Type B pancreatic cell (in vitro differentiated cells): ENCODE data around the gene KCND2. TPM values are rescaled to one million over a fixed set of nuclear protein-coding genes. Genes with fewer than 3 reads are reported as not detected.
"Not testable (repeated sequence)": the region's sequence is repeated elsewhere in the genome, so short reads cannot be mapped to it uniquely, and the experiment has no call there.

ENCODE experiments used
- DNase-seq: peaks from one replicate; pipeline ENCODE4 v3.0.0; 2021; ENCODE audit warnings: mixed read lengths; ENCODE audit not compliant: unreplicated experiment; ENCODE audit errors: extremely low spot score
- H3K27ac Mint-ChIP-seq: 2 replicates; pipeline ENCODE4 v1.8.0; 2021; ENCODE audit warnings: mild to moderate bottlenecking, mixed read lengths
- H3K27me3 Mint-ChIP-seq: 2 replicates; pipeline ENCODE4 v1.8.0; 2021; ENCODE audit warnings: mixed read lengths
- H3K36me3 Mint-ChIP-seq: 2 replicates; pipeline ENCODE4 v1.8.0; 2021; ENCODE audit warnings: mixed read lengths
- H3K4me1 Mint-ChIP-seq: one replicate; pipeline ENCODE4 v1.8.0; 2021; ENCODE audit warnings: mixed read lengths; ENCODE audit not compliant: unreplicated experiment
- H3K4me3 Mint-ChIP-seq: 2 replicates; pipeline ENCODE4 v1.8.0; 2021; ENCODE audit warnings: mild to moderate bottlenecking, mixed read lengths
- H3K9me3 Mint-ChIP-seq: 2 replicates; pipeline ENCODE4 v1.8.0; 2021; ENCODE audit warnings: mixed read lengths
- total RNA-seq: library from RNA; stranded (reverse); gene quantifications from 2 replicates; pipeline ENCODE4 v1.2.1, GENCODE V29; 2021; ENCODE audit warnings: low replicate concordance
- TF ChIP-seq, protein P1 (sequence below): fragments of 200-600 bp; sonication (generic); conservative IDR thresholded peaks from 2 replicates; pipeline ENCODE4 v1.5.0; 2021; ENCODE audit warnings: antibody characterized with exemption, mild to moderate bottlenecking

KCND2 gene
- total RNA-seq, 1 donor from 2014 or later, result 3.2 TPM

DNA sequence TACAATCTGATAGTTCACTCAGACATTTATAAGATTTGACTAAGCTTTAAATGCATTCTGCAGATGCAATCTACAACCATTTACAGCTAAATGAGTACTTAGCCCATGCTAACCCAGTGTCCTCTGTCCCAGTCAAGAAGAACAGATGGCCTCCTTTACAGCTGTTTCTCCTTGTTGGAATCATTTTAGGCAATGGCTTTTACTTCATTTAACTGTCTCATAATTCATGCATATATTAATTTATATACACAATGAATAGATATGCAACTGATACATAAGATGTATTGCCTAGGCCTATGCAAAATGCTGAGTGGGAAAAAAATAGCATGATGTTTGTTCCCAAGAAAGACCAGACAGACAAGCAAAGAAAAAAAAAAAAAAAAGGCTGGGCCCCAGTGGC, 502.8 kb downstream of the KCND2 start:
- Mint-ChIP-seq H3K9me3 (no peaks in the 10 kb centered on the region), H3K27me3 (no peaks in the 10 kb centered on the region), H3K4me1 (no peaks in the 10 kb centered on the region), H3K4me3 (no peak overlapping the region), H3K27ac (no peak overlapping the region), H3K36me3 (no peaks in the 10 kb centered on the region)
- TF ChIP-seq, protein P1, sequence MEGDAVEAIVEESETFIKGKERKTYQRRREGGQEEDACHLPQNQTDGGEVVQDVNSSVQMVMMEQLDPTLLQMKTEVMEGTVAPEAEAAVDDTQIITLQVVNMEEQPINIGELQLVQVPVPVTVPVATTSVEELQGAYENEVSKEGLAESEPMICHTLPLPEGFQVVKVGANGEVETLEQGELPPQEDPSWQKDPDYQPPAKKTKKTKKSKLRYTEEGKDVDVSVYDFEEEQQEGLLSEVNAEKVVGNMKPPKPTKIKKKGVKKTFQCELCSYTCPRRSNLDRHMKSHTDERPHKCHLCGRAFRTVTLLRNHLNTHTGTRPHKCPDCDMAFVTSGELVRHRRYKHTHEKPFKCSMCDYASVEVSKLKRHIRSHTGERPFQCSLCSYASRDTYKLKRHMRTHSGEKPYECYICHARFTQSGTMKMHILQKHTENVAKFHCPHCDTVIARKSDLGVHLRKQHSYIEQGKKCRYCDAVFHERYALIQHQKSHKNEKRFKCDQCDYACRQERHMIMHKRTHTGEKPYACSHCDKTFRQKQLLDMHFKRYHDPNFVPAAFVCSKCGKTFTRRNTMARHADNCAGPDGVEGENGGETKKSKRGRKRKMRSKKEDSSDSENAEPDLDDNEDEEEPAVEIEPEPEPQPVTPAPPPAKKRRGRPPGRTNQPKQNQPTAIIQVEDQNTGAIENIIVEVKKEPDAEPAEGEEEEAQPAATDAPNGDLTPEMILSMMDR, result no peak
- no peak for DNase-seq

DNA sequence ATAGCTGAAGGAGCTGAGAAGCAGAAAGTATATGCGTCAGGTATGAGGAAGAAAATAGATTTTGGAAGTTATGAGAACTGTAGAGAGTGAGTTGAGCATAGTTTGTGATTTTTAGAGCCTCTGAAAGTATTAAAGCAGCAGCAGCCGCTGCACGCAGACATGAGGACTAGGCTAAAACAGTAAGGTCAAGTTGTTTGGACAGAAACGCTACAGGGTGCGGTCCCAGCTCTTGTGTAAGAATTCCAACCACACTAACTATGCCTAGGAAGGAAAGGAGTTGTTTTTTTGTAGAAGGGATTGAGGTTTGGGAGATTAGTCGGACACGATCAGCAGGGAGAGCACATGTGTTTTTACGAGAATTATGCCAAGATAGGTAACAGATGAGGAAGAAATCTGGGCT, 506.1 kb downstream of the KCND2 start:
- H3K27me3 Mint-ChIP-seq, H3K4me3 Mint-ChIP-seq, H3K27ac Mint-ChIP-seq, H3K4me1 Mint-ChIP-seq, DNase-seq, H3K36me3 Mint-ChIP-seq, H3K9me3 Mint-ChIP-seq: not testable (repeated sequence)

DNA sequence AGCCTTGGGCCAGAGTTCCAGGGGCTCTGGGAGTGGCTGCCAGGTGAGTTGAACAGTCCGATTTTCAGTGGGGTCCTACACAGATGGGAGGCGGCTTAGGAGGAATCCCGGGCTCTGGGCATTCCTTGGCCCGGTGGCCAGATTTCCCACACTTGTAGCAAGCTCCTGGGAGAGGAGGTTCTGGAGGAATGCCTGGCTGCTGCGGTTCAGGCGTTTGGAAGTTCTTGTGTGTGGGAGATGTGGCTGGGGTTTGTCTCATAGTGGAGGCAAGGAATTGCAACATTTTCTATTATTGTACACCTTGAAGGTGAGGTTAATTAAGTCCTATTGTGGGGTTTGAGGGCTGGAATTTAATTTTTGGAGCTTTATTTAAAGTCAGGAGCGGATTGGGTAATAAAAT, 507.5 kb downstream of the KCND2 start:
- not testable (repeated sequence) for H3K9me3 Mint-ChIP-seq, H3K4me3 Mint-ChIP-seq, H3K36me3 Mint-ChIP-seq, DNase-seq, H3K27ac Mint-ChIP-seq, H3K4me1 Mint-ChIP-seq, H3K27me3 Mint-ChIP-seq

DNA sequence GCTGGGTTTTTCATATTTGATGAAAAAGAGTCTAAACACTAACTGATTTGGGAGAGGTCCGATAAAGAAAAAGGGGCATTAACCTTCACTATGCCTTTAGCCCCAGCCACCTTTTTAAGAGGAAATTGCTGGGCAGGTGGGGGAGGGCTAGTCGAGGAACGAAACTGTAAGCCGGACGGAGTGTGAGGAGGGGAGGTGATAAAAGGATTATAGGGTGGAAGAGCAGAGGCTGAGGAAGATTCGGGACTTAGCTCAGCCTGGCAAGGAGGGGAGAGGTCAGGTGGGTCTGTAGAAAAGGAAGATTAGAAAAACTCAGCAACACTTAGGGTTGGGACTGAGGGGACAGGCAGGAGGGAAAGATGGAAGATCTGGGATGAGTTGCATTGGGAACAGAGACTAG, 508.0 kb downstream of the KCND2 start:
- Mint-ChIP-seq H3K27me3 (no peaks in the 10 kb centered on the region), H3K9me3 (no peaks in the 10 kb centered on the region), H3K4me1 (peaks cover 13% of the 10 kb centered on the region), H3K27ac (no peak overlapping the region), H3K36me3 (no peaks in the 10 kb centered on the region), H3K4me3 (no peak overlapping the region)
- no peak for DNase-seq
- TF ChIP-seq, protein P1, result no peak

DNA sequence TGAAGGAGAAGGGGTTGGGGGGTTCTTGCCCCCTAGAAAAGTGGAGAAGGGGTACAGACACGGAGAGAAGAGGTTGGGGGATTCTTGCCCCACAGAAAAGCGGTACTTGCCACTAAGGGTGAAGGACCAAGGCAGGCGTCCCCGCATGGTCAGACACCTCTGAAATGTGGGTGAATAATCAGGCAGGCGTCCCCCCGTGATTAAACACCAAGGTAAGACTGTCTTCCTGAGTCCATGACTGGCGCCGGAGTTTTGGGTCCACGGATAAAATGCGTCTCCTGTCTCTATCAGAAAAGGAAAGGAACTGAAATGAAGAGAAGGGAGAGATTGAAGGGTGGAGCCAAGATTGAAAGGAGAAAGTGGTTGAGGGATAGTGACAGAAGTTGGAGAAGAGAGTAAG, 508.9 kb downstream of the KCND2 start:
- H3K4me3 Mint-ChIP-seq, H3K27me3 Mint-ChIP-seq, H3K27ac Mint-ChIP-seq, H3K9me3 Mint-ChIP-seq, H3K36me3 Mint-ChIP-seq, DNase-seq: not testable (repeated sequence)
- H3K4me1 Mint-ChIP-seq, result peaks cover 14% of the 10 kb centered on the region

DNA sequence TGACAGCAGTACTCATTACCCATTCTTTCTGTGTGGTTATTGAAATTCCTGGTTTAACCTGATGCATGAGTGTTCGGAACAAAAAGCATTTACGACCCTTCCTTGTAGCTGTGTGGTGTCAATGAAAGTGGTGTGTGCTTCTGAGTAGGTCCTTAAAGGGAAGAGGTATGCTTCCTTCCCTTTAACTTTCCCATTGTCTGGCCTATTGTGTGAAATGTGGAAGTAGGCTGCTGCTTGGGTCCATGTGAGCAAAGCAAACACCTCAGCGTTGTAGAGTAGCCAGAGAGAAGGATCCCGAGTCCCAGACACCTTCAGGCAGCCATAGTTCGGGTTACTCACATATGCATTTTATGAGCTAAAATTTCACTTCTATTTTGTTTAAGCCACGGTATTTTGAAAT, 510.3 kb downstream of the KCND2 start:
- Mint-ChIP-seq H3K36me3 (no peaks in the 10 kb centered on the region), H3K4me1 (peaks cover 14% of the 10 kb centered on the region), H3K27ac (no peak overlapping the region), H3K4me3 (no peak overlapping the region), H3K27me3 (no peaks in the 10 kb centered on the region), H3K9me3 (no peaks in the 10 kb centered on the region)
- TF ChIP-seq, protein P1, result no peak
- DNase-seq, result no peak

DNA sequence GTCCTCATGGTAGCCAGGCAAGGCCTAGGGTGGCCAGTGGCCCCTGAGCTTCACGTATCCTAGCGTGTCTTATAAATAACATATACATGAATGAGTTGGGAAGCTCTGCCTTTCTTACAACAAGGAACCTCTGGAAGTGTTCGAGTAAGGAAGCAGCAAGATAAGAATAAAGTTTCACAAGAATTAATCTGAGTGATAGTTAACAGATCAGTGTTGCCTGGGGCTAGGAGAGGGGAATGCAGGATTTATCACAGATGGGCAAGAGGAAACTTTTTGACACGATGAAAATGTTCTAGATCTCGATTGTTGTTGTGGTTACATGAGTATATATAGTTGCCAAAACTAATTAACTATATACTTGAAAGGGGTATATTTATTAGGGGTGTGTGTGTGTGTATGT, 510.7 kb downstream of the KCND2 start:
- TF ChIP-seq, protein P1, result no peak
- no peaks in the 10 kb centered on the region for H3K27me3 Mint-ChIP-seq
- H3K9me3 Mint-ChIP-seq, result no peaks in the 10 kb centered on the region
- no peak overlapping the region for H3K27ac Mint-ChIP-seq
- H3K36me3 Mint-ChIP-seq, result no peaks in the 10 kb centered on the region
- H3K4me3 Mint-ChIP-seq, result no peak overlapping the region
- no peak for DNase-seq
- H3K4me1 Mint-ChIP-seq, result peaks cover 14% of the 10 kb centered on the region
